Measurements from ENCODE around the gene MTMR4.
"Not testable (repeated sequence)": the region's sequence is repeated elsewhere in the genome, so short reads cannot be mapped to it uniquely, and the experiment has no call there.

Gene MTMR4

DNA sequence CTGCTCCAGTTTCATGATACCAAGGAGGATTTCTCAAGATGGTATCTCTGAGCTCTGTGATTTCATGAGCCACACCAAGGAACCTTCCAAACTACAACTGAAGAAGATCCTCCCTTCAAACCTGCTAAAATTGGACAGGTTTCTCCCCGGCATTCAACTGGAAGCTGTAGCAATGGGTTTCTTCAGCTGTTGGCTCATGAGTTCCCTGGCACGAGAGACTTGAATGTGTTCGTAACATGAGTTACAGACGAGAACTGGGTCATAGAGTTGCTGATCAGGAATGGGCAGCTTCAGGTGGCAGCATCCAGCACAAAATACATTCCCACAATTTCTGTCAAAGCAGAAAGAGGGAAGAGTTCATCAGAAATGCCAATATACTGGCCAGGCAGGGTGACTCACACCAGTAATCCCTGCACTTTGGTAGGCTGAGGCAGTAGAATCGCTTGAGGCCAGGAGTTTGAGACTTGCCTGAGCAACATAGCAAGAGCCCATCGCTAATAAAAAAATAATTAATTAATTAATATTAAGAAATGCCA lies 22.9 kb downstream of the MTMR4 start:
- no peak for DNase-seq

GRCh38 chr17:58488428-58488890 lies 26.0 kb downstream of the MTMR4 start:
- DNase-seq, result no peak

- DNase-seq, result no peak
Observed at GRCh38 chr17:58487589-58488427, 26.6 kb downstream of the MTMR4 start, which contains the start of gene HSF5. Gene HSF5 (minus strand): TSS chr17:58488408. CDS start chr17:58488274, 134 bp downstream.

DNA sequence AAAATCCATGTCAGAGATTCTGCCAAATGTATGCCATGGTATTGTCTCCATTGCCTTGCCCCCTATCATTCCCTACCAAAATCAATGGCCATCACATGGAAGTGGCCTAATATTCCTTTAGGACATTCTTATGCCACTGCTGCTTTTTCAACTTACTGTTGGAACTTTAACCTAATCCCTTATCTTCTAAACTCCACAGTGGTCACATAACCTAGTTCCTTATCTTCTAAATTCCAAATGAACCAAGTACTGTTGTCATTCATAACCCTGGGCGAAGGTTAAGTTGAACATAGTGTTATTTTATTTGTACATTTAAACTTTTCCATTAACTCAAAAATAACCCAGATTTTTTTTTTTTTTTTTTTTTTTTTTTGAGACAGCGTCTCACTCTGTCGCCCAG lies 29.8 kb downstream of the MTMR4 start:
- DNase-seq, result no peak

DNA sequence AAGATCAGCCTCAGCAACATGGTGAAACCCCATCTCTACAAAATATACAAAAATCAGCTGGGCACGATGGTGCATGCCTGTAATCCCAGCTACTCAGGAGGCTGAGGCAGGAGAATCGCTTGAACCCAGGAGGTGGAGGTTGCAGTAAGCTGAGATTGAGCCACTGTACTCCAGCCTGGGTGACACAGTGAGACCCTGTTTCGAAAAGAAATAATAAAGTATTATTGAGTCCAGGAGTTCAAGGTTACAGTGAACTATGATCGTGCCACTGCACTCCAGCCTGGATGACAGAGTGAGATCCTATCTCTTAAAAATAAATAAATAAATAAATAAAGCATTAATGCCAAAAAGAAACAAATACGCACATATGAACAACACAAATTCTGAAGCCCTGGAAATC lies 32.6 kb downstream of the MTMR4 start:
- not testable (repeated sequence) for DNase-seq

DNA sequence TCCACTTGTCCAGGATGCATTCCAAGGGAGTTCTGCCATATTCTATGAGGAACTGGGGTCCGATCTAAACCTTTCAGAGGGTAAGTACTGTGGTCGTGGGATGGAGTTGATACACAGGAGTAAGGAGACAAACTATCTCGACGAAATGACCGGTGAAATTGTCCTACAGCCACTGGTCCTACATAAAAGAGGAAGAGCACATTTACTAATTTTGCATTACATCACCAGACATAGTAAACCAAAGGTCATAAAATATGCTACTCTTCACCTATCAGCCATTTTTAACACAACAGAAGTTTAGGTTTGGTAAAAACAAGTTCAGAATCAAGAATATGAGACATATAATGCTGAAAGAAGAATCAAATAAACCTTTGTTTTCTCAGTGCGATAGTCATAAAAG lies 34.3 kb downstream of the MTMR4 start:
- no peak for DNase-seq

GRCh38 chr17:58476812-58477211 lies 37.6 kb downstream of the MTMR4 start:
- no peak for DNase-seq

DNA sequence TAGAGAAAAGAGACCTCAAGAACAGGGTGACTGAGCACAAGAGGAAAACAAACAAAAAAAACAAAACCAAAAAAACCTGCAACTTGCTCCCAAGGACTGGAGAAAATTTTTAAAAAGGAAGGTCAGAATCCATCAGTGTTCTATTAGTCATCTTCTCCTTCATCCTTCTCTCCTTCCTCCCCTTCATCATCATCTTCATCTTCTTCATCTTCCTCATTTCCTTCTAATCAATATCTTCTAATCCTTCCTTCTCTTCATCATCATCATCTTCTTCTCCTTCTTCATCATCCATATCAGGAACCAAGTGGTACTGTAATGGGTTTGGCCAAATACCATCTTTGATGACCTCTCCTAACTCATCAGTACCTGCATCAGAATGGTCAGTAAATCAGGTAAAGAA lies 38.5 kb downstream of the MTMR4 start:
- DNase-seq, result no peak

DNA sequence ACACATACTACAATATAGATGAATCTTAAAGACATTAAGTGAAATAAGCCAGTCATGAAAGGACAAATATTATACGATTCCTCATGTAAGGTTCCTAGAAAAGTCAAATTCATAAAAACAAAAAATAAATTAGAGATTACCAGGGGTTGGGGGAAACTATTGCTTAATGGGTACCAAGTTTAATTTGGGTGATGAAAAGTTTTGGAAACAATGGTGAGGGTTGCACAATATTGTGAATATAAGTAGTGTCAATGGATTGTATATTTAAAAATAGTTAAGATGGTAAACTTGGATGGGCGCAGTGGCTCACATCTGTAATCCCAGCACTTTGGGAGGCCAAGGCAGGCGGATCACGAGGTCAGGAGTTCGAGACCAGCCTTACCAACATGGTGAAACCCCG lies 44.1 kb downstream of the MTMR4 start:
- no peak for DNase-seq

GRCh38 chr17:58468944-58469343 lies 45.5 kb downstream of the MTMR4 start:
- no peak for DNase-seq

- DNase-seq, result no peak
Observed at GRCh38 chr17:58455491-58455890, 58.9 kb downstream of the MTMR4 start.

DNA sequence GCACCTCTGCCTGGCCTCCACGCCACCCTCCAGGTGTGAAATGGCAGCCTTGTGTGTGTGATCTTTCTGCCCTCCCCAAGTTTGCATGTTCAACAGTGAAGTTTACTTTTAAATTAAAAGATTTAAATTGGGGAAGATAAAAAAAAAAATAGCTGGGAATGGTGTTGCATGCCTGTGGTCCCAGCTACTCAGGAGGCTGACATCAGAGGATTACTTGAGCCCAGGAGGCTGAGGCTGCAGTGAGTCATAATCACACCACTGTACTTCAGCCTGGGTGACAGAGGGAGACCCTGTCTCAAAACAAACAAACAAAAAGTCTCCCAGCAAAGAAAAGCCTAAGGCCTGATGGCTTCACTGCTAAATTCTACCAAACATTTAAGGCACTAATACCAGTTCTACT lies 61.7 kb downstream of the MTMR4 start:
- no peak for DNase-seq

DNA sequence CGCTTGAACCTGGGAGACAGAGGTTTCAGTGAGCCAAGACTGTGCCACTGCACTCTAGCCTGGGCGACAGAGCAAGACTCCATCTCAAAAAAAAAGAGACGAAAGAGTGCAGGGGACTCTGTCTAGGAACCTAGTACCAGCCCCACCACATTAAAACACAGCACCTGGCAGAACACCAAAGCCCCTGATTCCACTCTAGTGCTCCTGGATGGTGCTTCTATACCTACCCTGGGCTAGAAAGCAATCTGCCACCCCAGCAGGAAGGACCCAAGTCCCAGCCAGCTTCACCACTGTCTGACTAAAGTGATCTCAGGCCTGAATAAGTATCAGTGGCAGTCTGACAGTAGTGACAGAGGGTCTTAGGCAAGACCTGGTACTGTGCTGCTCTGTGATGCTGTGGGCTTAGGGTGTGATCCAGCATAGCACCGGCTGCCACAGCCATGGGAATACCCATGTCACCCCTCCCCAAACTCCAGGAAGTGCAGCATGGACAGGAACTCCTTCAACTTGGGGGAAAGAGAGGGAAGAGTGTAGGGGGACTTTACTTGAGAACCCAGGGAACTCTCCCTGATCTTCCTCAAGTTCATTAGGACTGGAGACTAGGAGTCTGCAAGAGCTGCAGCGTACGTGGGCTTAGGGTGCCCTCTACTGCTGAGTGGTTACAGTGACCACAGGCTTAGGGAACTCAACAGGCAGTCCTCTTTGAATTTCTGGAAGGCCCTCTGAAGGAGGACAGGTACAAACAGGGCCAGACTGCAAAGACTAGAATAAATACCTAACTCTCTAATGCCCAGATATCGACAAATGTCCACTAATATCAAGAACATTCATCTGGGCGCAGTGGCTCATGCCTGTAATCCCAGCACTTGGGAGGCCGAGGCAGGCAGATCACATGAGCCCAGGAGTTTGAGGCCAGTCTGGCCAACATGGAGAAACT lies 67.1 kb downstream of the MTMR4 start:
- peak; percentile 22 for DNase-seq

GRCh38 chr17:58446086-58446485 lies 68.4 kb downstream of the MTMR4 start:
- no peak for DNase-seq

Measured in midbrain (tissue), 1 donor.